HG02885 (cell line): Measurements from ENCODE around the gene TBKBP1.

Source experiments
- ATAC-seq: cut with Tn5 transposase; IDR thresholded peaks from one replicate; pipeline ENCODE4 v1.9.1; 2021; ENCODE audit warnings: mild to moderate bottlenecking; ENCODE audit not compliant: unreplicated experiment, poor library complexity

TBKBP1 gene

GRCh38 chr17:47712330-47713023 lies 18.5 kb downstream of the TBKBP1 start:
- no peak for ATAC-seq

GRCh38 chr17:47713980-47714700 lies 20.2 kb downstream of the TBKBP1 start:
- no peak for ATAC-seq

GRCh38 chr17:47714773-47715396 lies 20.9 kb downstream of the TBKBP1 start:
- peak; percentile 37 for ATAC-seq

GRCh38 chr17:47715669-47716325 lies 21.8 kb downstream of the TBKBP1 start:
- ATAC-seq: no peak

- no peak for ATAC-seq
Observed at GRCh38 chr17:47716375-47716774, 22.4 kb downstream of the TBKBP1 start.

- no peak for ATAC-seq
Observed at GRCh38 chr17:47717261-47717697, 23.3 kb downstream of the TBKBP1 start.

GRCh38 chr17:47717979-47718621 lies 24.1 kb downstream of the TBKBP1 start:
- no peak for ATAC-seq

- ATAC-seq: no peak
Observed at GRCh38 chr17:47718634-47719405, 24.9 kb downstream of the TBKBP1 start.

- no peak for ATAC-seq
Observed at GRCh38 chr17:47719411-47720152, 25.6 kb downstream of the TBKBP1 start.

GRCh38 chr17:47720196-47720595 lies 26.2 kb downstream of the TBKBP1 start:
- no peak for ATAC-seq

- ATAC-seq: peak; percentile 49
Observed at GRCh38 chr17:47720754-47721533, 27.0 kb downstream of the TBKBP1 start.

GRCh38 chr17:47721725-47722124 lies 27.8 kb downstream of the TBKBP1 start:
- ATAC-seq: no peak

GRCh38 chr17:47724705-47725104 lies 30.7 kb downstream of the TBKBP1 start:
- ATAC-seq: no peak

GRCh38 chr17:47725446-47726111 lies 31.6 kb downstream of the TBKBP1 start:
- ATAC-seq: no peak

GRCh38 chr17:47726796-47727703 lies 33.1 kb downstream of the TBKBP1 start:
- no peak for ATAC-seq

GRCh38 chr17:47727704-47728036 lies 33.7 kb downstream of the TBKBP1 start:
- ATAC-seq: no peak
